SK-N-SH treated with all-trans-retinoic acid at 6 μM for 48 hours (cell line): ENCODE results near the gene MT1H.

Experiments used
- ARNTL ChIP-seq: fragments of 450-650 bp; formaldehyde crosslinking; IDR thresholded peaks from 2 replicates; pipeline ENCODE4 v1.5.0; 2020; ENCODE audit warnings: low read depth, mild to moderate bottlenecking, moderate library complexity, borderline replicate concordance
- BACH2 ChIP-seq: fragments of 250-450 bp; sonication (Bioruptor Pico); IDR thresholded peaks from 2 replicates; pipeline ENCODE4 v1.9.0; 2021; ENCODE audit warnings: mild to moderate bottlenecking, borderline replicate concordance
- GLIS3 ChIP-seq: fragments of 250-450 bp; sonication (Bioruptor Pico); IDR thresholded peaks from 2 replicates; pipeline ENCODE4 v1.5.0; 2020; ENCODE audit warnings: mild to moderate bottlenecking, moderate library complexity
- ZC3H10 ChIP-seq: fragments of 250-450 bp; sonication (Bioruptor Pico); IDR thresholded peaks from 2 replicates; pipeline ENCODE4 v1.5.1; 2021; ENCODE audit warnings: mild to moderate bottlenecking, moderate library complexity
- TF ChIP-seq, protein P1 (sequence below): fragments of 250-450 bp; sonication (Bioruptor Pico); IDR thresholded peaks from 2 replicates; pipeline ENCODE4 v1.8.0; 2020; ENCODE audit warnings: mild to moderate bottlenecking, moderate library complexity, borderline replicate concordance

DNA sequence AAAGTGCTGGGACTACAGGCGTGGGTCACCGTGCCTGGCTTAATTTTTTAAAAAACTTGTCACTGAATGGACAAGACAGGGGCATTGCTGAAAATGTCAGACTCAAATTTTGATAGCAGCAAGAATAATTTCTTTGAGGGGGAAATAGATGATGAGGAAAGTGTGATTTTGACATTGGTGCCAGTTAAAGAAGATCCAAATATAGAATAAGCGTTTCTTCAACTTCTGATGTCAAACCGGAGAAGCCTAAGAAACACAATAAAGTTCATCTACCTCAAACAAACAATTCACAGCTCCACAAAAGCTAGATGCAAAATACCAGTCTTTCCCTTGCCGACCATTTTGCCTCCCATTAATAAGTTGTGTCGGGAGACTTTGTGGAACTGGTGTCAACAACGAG lies 17.1 kb downstream of the MT1H start:
- TF ChIP-seq BACH2 = no peak
- no peak for TF ChIP-seq ARNTL (CRISPR knock-in tag)
- TF ChIP-seq, protein P1, sequence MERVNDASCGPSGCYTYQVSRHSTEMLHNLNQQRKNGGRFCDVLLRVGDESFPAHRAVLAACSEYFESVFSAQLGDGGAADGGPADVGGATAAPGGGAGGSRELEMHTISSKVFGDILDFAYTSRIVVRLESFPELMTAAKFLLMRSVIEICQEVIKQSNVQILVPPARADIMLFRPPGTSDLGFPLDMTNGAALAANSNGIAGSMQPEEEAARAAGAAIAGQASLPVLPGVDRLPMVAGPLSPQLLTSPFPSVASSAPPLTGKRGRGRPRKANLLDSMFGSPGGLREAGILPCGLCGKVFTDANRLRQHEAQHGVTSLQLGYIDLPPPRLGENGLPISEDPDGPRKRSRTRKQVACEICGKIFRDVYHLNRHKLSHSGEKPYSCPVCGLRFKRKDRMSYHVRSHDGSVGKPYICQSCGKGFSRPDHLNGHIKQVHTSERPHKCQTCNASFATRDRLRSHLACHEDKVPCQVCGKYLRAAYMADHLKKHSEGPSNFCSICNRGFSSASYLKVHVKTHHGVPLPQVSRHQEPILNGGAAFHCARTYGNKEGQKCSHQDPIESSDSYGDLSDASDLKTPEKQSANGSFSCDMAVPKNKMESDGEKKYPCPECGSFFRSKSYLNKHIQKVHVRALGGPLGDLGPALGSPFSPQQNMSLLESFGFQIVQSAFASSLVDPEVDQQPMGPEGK (CRISPR knock-in tag) = no peak
- no peak for TF ChIP-seq ZC3H10
- no peak for TF ChIP-seq GLIS3
